Suprapubic skin (tissue), 3 donors: Measurements from ENCODE around the gene SPATA19.

Source experiments
- EP300 ChIP-seq: sonication (generic); formaldehyde crosslinking; IDR thresholded peaks from one replicate; pipeline ENCODE4 v1.6.1; 2017; ENCODE audit warnings: antibody characterized with exemption
- TF ChIP-seq, protein P1 (sequence below), 2 donors: fragments of 200-600 bp in 1 of 2; fragments of 450-650 bp in 1 of 2; sonication (generic) in 1 of 2; IDR thresholded peaks; one replicate each; pipeline ENCODE4 v1.5.1; 2016 to 2019; ENCODE audit warnings: antibody characterized with exemption in 2 of 2, mild to moderate bottlenecking in 1 of 2, moderate library complexity in 1 of 2

DNA sequence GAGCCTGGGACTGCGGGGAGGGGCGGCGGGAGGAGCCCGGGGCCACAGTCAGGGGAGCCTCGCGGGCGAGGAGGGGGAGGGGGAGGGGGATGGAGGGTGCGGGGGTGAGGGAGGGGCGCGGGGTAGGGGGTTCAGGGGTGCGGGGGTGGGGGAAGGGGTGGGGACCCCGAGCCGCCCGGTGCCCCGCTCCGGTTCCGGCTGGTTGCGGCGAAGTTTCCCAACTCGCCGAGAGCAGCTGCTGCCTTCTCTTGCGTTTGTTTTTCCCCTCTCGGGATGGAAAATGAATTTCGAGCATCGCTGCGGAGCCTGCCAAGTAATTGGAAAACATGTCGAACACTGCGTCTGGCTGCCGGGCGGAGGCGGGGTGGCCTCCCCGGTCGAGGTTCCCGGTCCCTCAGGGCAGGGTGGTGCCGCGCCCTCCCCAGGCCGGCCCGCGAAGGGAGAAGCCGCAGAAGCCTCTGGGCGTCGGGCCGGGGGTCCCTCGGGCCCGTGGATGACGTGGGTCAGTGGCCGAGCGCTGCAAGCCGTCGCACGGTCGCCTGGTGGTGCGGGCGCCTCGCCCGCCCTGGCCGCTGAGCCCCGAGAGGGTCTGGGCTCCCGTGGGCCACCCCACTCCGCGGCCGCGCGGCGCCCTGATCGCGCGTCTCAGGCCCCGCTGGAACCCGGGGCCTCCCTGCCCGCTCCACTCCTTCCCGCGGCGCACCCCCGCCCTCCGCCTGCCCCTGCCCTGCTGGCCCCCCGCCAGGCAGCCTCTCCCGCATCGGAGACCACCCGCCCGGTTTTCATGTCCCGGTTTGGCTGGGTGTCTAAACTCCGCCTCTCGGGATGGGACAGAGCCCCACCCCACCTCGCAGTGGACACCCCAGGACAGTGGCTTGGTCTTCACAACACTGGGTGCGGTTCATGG is 12.1 kb downstream of the SPATA19 start:
- TF ChIP-seq, protein P1, sequence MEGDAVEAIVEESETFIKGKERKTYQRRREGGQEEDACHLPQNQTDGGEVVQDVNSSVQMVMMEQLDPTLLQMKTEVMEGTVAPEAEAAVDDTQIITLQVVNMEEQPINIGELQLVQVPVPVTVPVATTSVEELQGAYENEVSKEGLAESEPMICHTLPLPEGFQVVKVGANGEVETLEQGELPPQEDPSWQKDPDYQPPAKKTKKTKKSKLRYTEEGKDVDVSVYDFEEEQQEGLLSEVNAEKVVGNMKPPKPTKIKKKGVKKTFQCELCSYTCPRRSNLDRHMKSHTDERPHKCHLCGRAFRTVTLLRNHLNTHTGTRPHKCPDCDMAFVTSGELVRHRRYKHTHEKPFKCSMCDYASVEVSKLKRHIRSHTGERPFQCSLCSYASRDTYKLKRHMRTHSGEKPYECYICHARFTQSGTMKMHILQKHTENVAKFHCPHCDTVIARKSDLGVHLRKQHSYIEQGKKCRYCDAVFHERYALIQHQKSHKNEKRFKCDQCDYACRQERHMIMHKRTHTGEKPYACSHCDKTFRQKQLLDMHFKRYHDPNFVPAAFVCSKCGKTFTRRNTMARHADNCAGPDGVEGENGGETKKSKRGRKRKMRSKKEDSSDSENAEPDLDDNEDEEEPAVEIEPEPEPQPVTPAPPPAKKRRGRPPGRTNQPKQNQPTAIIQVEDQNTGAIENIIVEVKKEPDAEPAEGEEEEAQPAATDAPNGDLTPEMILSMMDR (IDR thresholded peaks at IDR 0.05), result no peak
- TF ChIP-seq EP300, result no peak
